HG02759 (cell line): ENCODE data around the gene PUDP.

ENCODE experiments used
- ATAC-seq: cut with Tn5 transposase; IDR thresholded peaks from one replicate; pipeline ENCODE4 v1.9.1; 2021; ENCODE audit warnings: mild to moderate bottlenecking, moderate library complexity; ENCODE audit not compliant: unreplicated experiment

Gene PUDP

DNA sequence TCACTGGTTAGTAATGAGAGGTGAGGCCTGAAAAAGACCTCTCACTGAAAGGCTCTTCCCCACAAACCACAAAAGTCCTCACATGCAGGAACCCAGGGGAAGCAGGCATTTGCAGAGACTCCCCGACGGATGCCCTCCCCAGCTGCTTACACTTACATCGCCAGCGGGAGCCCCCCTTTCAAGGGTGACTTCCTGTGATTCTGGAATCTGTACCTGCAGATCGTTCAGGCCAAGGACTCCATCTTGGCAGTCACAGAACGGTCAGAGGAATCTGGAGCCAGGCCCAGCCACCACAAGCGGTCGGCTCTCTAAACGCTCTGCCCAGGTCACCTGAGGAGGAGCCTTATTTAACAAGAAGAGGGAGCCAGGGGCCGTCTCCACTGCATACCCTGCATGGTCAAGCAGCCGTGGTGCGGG is 71.7 kb downstream of the PUDP start:
- ATAC-seq: no peak

DNA sequence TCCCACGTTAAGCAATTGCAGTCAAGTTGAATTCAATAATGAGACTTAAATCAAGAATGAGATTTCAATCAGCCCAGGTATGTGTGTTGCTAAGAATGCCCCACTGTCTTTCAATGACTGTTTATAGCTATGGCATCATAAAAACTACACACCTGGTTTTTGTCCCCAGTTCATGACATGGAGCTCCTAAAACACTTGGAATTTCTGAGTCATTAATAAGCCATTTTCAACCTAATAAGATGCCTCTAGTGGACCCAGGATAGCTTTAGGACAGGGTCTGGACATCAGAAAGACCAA is 73.1 kb downstream of the PUDP start:
- ATAC-seq: no peak

DNA sequence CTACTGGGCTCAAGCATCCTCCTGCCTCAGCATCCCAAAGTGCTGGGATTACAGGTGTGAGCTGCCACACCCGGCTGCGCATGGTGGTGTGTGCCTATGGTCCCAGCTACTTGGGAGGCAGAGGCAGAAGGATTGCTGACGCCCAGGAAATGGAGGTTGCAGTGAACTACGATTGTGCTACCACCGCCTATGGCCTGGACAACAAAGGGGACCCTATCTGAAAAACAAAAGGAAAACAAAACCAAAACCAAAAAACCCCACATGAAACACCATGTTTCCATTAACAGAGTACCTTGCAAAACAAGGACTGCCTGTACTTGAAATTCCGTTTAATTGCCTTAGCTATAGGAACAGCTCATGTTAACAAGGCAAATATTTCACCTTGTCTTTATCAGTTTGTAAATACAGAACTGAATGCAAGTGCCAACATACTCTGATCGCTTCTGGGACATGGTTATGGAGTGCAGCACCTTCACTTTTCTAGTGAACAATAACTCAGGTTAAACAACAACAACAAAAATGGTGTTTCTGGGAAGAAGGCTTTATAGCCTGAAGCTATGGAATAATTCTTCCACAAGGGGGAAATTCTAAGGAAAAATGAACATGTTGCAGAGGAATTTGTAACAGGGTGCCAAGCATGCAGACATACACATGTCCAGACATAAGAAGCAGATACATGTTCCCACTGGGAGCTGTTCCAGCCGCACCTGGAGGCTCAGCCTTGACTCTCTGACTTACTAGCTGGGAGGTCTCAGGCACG is 73.6 kb downstream of the PUDP start:
- ATAC-seq: no peak

DNA sequence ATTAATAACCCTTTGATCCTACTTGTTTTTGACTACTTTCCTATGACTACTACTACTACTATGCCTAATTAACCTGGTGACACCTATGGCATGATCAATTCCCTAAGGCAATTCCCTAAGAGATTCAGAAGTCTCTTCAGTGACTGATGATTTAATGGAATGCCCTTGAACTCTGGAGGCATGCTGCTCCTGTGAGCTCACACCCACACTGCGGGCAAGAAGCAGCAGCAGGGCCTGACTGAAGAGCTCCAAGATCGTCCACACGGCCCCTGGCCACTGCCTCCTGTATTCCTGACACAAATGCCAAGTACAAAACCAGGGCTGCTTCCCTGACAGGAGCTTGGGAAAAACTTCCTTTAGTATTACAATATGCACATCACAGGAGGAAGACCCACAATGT is 74.6 kb downstream of the PUDP start:
- ATAC-seq: no peak

DNA sequence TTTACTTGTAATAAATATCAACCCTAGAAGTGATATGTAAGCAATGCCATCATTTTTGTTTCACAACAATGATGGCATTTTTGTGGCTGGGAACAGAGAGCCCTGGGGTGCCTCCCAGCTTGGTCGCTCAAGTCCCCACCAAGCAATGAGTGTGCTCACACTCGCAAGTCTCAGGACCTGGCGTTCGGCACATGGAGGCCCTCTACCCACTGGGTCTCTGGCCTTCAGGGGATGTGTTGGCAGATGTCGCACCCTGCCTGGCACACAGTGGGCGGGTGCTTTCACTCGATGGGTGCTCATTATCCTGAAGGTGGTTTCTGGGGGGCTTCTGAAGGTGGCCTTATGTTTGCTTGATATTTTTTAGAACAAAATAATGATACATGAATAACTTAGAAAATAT is 75.1 kb downstream of the PUDP start:
- ATAC-seq: no peak

DNA sequence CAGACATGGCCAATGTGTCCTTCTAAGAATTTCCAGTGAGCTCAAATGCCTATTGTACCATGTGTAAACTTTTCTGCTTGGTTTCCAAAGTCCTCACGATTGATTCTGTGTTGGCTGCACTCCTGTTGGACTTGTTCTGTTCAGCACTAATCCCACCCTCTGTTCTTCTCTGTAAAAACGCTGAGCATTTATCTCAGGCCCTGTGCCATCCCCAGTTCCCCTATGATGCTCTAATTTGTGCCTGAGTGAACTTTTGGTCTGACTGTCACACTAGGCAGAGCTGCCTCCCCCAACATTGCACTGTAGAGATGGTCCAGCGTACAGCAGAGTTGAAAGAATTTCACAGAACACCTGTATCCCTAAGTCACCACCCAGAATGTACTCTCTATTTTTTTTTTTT is 76.6 kb downstream of the PUDP start:
- peak; percentile 65 for ATAC-seq

DNA sequence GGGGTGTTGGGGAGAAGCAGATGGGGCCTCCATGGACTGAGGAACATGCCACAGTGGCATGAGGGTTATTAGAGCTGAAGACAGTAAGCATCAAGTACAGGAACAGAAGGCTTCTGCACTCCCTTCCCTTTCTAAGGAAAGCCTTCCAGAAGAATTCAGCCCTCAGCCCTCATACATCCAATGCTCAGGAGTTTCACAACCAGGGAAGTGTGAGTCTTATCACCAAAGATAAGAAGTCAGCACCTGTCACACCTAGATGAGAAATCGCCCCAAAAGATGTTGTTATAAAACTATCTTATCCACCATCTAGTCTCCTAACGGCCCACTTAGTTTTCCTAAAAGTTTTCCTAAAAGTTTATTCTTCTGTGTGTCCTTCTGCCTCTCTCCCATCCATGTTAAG is 78.4 kb downstream of the PUDP start:
- ATAC-seq: no peak

DNA sequence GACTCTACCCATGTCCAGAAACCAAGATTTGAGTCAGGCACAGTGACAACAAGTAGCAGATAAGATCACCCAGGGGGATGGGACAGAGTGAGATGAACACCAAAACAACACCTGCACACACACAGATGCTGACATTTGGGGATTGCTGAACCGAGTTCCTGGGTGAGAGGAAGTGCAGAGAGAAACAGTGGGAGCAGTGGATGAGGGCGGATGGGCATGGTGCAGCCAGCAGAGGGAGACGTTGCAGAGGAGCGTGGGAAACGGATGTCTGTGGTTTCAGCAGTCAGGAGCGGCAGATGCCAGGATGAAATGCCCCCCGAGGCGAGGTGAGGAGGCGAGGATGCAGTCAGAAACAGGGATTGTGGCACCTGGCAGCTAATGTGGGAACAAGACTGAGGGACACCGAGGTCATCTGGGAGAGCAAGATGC is 79.0 kb downstream of the PUDP start:
- ATAC-seq: peak; percentile 59

DNA sequence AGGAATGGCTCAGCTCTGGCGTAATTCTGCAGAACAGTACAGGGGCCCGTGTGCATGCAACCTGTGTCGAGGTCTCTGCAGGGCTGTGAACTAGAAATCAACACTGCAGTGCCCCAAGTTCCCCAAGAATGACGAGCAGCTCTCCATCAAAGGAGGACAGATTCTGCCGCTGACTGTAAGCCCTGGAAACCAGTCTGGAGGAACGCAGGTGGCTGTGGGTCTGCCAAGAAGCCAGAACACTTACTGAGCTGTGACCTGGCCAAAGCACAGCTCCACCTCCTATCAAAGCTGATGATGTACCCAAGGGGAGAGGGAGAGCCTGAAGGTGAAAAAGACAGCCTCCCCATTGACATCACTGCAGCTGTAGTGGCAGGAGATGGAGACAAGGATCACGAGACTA is 80.7 kb downstream of the PUDP start:
- ATAC-seq: no peak

DNA sequence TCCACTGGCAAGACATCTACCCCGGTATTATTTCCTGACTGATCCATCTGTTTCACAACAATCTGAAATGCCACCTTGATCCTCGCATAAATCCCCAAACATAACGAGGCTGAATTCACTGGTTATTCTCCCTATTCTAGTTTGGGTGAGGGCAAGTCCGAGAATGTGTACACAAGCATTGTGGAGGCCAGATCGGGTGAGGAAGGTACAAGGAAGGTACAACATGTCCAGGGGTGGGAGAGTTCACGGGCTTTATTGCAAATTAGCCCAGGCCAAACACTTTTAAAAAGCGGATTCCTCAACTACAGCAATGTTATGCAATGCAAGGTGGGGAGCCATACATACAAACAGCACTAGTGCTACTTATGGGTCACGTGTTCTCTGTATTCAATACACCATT is 82.5 kb downstream of the PUDP start:
- no peak for ATAC-seq

DNA sequence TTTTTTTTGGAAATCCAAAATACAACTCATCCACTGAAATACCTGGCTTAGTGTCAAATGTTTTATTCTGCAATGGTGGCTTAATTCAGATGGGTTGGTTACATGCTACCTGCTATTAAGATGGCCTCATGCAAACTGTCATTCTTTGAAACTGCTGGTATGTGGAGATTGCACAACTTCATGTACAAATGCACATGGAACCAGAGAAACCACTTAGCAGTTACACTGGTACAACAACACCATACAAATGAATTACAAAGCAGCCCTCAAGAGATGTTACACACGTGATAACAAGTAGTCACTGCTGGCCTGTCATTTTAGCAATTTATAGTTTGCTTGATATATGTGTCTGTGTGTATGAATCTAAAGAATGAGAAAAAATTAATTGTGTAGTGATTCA is 85.0 kb downstream of the PUDP start:
- ATAC-seq: no peak

DNA sequence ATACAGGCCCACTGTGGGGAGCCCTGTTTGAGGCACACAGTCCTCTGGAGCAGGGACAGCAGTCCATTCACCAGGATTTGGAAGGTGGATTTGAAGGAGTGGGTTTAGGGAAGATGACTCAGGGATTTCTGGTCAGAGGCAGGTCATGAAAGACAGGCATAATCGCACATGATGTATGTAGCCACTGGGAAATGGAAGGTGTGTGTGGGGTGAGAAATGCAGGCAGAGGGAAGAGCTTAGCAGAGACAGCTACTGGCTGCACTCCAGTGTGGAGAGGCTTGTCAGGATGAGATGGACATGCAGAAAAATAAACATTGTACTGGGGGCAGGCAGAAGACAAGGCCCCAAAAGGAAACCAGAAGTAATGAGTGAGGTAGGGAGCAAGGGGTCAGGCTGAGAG is 85.7 kb downstream of the PUDP start:
- no peak for ATAC-seq

DNA sequence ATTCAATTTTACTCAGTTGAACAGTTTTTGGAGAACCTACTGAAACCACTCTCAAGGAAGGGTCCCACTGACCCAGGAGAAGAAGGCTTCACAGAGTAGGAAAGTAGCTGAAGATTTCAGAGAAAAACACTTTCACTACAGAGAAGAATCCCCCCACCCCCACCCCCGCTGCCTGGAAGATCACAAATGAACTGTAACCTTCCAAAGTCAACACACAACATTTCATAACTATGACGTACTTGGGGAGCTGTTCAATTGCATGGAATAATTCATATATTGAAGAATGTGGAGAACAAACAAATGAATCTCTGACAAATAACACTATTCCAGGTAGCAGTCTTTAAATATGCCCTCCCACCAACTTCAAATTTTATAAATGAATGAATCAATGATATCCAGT is 86.5 kb downstream of the PUDP start:
- no peak for ATAC-seq

DNA sequence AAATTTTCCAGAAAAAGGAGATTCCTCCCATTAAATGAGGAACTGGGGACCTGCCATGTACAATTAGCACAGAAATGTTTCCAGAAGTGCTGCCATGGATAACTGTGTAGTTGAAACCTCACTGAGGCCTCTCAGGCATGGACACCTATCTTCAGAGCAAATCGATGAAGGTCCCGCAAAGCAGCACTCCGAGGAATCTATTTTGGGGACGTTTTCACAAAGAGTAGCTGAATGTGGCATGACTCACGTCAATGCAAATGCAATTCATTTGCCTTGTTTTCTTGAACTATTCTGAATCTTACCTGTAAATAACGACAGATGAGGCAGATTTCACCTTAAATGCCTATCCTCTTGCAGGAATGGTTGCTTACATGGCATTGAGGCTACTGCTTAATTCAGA is 87.5 kb downstream of the PUDP start:
- ATAC-seq: no peak

DNA sequence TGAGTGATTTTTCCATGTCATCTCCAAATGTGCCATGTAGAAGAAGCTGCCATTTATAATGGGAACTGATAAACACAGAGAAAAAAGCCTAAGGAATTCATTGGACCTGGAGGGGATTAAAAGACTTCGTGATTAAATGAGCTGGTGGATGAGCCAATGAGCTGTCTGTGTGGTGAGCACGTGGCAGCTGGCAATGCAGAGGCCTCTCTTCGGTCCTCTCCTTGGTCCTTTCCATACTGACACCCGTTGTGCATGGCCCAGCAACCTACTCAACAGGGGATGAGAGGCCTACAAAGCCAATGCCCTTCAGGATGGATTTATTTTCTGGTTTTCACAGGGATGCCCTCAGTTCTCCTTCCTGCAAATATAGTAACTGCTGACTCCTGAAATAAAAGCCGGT is 88.1 kb downstream of the PUDP start:
- no peak for ATAC-seq

DNA sequence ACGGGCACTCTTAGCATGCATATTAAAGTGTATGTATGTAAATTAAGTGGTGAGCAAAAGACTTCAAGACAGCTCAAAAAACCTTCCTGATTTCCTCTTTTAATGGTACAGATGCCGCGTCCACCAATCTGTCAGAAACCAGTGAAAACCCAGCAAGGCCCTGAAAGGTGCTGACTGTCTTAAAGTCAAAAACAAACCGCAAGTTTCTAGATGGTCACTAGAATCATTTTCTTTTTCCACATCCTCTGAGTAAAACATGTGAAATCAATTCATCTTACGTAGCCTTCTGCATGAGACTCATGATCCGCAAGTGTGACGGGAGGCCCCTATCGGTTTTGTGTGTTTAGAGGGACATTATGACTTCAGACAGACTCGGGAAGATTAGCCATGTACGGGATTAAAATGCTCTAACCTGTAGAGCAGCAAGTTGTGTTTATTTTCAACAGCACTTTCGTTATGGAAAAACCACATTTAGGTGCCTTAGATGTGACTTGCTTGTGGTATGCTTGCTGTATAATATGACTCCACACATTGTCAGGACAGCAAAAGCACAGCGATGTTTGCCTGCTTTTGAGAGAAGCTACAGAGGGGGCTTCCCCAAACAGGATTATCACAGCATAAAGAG is 88.6 kb downstream of the PUDP start:
- peak; percentile 89 for ATAC-seq

DNA sequence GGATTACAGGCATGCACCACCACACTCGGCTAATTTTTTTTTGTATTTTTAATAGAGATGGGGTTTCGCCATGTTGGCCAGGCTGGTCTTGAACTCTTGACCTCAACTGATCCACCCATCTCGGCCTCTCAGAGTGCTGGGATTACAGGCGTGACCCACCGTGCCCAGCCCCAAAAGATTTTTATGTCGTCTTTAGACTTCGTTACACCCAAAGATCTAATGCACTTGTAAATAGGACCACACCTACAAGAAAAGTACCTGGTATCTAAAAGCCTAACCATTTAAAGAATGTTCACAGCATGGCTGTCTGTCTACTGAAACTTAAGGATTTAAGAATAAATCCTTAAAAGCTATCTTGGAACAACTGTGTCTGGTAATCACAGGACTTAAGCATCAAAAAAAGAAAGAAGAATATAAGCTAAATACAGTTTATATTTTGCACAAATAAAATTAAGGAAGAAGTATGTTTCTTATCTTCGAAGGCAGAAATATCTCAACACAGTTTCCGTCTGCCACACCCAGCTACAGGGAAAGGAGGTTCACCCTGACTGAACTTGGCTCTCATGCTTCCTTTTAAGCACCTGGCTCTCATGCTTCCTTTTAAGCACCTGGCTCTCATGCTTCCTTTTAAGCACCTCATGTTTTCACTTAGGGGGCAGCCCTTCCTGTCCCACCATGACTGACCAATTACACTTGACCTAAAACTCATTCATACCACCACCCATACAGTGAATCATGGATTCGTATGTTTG is 92.4 kb downstream of the PUDP start:
- no peak for ATAC-seq

DNA sequence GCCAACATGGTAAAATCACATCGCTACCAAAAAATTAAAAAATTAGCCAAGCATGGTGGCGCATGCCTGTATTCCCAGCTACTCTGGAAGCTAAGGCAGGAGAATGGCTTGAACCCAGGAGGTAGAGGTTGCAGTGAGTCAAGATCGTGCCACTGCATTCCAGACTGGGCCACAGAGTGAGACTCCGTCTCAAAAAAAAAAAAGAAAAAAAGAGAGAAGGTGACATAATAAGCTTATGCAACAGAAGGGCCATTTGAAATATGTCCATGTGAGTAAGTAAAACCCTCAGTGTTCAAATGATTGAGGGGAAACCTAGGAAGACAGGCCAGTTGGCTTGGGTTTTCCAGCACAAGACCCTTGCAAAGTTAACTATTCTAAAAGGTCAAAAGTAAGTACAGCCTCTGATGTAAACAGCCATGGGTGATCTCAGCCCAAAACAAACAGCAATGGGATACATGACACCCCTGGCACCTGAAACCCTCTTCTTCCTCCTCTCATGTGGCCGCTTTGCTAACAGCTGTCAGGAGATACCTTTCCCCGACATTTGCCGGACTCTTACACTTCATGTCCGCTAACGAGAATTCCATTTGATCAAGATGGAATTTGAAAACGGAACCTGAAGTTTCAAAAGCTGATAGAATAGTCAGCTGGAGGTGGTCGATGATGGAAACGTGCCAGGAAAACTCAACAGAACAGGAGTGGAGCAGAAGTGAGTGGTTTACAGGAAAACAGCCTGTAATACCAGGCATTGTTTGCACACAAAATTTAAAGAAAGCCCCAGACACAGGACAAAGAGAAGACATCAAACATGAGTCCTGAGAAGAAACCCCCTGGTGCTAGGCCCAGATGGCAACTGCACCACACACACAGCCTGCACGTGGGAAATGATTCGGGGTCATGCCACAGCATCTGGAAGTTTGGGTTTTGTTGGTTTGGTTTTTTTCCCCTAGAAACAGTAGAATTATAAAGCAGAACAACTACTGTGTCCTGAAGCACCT is 93.4 kb downstream of the PUDP start:
- no peak for ATAC-seq

DNA sequence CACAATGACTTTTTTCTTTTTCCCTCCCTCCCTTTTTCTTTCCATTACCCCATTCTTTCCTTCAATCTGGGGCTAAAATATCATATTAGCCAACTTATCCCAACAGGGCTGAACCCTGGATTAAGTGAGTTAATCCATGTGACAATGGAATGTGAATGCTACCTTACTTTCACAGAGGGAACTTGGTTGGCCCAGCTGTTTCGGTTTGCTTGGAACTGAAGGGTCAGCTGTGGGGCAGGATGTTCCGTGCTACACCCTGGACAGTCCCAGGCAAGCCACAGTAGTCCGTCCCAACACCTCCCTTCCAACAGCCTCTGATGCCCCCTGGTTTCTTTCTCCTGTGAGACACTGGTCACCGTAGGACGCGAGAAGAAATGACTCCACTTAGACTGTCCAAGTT is 95.4 kb downstream of the PUDP start:
- no peak for ATAC-seq

DNA sequence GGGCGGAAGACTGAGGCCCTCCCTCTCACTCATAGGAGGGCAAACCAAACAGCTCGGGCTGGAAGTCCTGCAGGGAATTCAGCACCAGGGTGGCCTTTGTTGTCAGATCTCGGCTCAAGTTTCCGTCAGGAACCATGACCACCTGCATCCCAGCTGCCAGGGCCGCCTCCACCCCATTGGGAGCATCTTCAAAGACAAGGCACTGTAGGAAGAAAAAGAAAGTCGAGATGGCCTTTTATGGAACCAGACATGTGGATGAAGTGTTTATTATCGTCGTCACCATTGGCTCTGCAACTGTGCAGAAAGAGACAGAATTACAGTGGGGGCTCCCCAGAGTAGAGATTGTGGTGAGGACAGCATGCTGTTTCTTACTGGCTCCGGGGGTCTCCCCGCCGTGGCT is 97.7 kb downstream of the PUDP start:
- no peak for ATAC-seq

DNA sequence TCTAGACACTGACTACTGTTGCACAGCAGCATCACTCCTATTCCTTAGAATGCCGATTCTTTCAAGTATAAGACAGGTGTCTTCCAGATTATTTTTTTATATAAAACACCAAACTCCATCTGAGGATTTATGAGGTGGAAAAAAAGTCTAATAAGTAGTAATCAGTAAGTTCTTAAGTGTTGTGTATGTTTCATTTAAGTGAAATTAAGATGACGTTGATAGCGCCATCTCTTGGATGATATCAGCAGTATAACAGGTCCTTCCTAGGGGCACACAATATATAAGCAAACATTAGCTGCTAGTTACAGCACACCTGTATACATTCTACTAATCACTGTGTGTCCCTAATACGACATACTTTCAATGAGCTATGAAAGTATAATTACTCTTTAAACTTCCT is 100.0 kb downstream of the PUDP start:
- no peak for ATAC-seq
